SK-N-DZ (cell line): Measurements from ENCODE around the gene DHODH. TPM values are rescaled to one million over a fixed set of nuclear protein-coding genes. Genes with fewer than 3 reads are reported as not detected.
"Not testable (repeated sequence)": the region's sequence is repeated elsewhere in the genome, so short reads cannot be mapped to it uniquely, and the experiment has no call there.

Experiments
- DNase-seq: peaks from one replicate; pipeline ENCODE4 v3.0.0-alpha.2; 2015; ENCODE audit warnings: low spot score
- polyA plus RNA-seq, 2 experiments: library from polyadenylated mRNA; depleted of rRNA; stranded (reverse); fragments of >200 nt; gene quantifications; 2 replicates each; pipeline ENCODE4 v1.2.3, GENCODE V29; 2014

The DHODH gene
- 20.1 and 21.7 TPM in 2 replicates for polyA plus RNA-seq (2014; cell fraction: cytosol; rRNA removed)
- polyA plus RNA-seq (2014; cell fraction: nucleus; rRNA removed) = 16.0 and 22.6 TPM in 2 replicates

GRCh38 chr16:72008424-72009216 lies at the start of gene DHODH:
Gene DHODH (plus strand): TSS chr16:72008744. CDS start chr16:72008765, 21 bp downstream.
- peak; percentile 99 for DNase-seq

DNA sequence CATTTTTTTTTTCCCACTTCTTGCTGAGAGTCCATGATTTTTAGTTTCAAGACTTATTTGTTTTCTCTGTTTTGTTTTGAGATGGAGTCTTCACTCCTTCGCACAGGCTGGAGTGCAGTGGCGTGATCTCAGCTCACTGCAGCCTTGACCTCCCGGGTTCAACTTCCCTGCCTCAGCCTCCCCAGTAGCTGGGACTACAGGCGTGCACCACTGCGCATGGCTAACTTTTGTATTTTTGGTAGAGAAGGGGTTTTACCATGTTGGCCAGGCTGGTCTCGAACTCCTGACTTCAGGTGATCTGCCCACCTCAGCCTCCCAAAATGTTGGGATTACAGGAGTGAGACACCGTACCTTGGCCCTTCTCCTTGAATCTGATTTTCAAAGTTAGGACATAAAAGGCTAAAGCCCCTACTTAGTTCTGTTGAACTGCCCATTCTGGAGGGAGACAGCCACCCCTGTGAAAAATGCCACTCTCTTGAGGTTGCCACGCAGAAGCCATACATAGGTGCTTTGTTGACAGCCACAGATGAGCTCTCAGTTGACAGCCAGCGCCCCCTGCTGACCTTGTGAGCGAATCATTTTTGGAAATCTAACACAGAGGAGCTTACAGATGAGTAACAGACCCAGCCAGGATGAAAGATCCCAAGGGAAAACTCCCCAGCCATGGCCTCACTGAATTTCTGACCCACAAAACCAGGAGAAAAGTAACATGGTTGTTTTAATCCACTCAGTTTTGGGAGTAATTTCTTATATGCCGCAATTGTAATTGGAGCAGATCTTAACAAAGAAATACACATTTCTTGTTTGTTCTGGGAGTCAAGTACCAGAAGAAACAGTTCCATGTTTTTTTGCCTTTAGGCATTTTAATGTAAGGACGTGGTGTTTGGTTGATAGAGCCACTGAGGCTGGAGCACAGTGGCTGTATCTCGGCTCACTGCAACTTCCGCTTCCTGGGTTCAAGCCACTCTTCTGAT lies 47.2 kb upstream of the DHODH start:
- DNase-seq = peak; percentile 90

- DNase-seq = no peak
Observed at GRCh38 chr16:71963125-71963875, 45.2 kb upstream of the DHODH start.

DNA sequence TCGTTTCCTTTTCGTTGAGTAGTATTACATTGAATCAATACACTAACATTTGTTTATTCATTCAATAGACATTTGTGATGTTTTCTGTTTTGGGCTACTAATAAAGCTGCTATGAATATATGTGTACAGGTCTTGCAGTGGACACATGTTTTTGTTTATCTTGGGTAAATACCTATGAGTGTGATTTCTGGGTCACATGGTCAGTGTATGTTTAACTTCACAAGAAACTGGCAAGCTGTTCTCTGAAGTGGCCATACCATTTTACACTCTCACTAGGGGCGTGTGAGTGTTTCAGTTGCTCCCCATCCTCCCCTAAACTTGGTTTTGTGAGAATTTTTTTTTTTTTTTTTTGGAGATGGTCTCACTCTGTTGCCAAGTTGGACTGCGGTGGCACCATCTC lies 43.3 kb upstream of the DHODH start:
- no peak for DNase-seq

DNA sequence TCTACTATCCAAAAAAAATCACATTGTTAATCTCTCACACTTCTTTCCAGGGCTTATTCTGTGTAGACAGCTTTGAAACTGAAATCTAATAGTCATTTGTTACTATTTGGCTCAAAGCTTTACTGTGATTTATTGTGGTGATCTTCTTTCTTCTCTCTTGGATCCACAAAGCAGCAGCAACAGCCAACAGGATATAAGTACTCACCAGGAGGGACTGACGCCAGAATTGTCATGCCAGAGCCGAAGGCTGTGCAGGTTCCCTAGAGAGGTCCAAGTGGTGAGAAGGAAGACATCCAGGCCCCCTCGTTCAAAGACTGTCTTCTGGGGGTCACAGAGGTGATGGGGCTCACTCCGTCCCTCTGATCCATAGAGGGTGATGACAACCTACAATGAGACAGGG lies 41.6 kb upstream of the DHODH start:
- no peak for DNase-seq

DNA sequence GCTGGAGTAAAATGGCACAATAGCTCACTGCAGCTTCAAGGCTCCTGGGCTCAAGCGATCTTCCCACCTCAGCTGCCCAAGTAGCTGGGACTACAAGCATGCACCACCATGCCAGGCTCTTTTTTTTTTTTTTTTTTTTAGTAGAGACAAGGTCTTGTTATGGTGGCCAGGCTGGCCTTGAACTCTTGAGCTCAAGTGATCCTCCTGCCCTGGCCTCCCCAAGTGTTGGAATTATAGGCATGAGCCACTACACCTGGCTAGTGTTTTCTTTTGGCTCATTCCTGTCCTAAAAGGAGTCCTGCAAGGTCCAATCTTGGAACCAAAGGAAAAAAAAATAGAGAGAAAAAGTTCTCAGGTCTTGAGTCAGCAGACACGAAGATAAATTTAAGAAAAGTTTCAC lies 39.2 kb upstream of the DHODH start:
- DNase-seq = no peak

- DNase-seq = no peak
Observed at GRCh38 chr16:71971571-71971970, 37.0 kb upstream of the DHODH start.

GRCh38 chr16:71972356-71972755 lies 36.2 kb upstream of the DHODH start:
- DNase-seq = no peak

- DNase-seq = no peak
Observed at GRCh38 chr16:71973001-71973400, 35.5 kb upstream of the DHODH start.

DNA sequence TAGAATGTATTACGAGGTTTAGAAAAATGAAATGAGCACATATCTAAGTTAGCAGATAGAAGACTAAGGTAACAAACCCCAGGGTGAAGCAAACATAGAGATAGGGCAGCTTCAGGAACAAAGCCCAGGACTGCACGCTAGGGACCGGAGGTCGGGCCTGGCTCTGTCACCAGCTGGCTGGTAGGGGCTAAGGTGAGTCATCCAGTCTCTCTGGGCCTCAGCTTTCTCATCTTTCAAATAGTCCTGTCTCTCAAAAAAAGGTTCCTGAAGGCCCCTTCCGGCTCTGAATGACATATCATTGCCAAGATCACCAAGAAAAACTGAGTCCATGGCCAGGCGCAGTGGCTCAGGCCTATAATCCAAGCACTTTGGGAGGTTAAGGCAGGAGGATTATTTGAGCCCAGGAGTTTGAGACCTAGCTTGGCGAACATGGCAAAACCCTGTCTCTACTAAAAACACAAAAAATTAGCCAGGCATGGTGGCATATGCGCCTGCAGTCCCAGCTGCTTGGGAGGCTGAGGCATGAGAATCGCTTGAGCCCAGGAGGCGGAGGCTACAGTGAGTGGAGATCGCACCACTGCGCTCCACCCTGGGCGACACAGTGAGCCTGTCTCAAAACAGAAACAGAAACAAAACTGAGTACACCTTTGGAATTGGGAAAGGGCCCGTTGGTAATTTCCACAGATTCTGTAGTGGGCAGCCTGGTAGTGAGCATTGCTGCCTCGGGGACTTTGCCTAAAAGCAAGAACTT lies 34.3 kb upstream of the DHODH start:
- no peak for DNase-seq

DNA sequence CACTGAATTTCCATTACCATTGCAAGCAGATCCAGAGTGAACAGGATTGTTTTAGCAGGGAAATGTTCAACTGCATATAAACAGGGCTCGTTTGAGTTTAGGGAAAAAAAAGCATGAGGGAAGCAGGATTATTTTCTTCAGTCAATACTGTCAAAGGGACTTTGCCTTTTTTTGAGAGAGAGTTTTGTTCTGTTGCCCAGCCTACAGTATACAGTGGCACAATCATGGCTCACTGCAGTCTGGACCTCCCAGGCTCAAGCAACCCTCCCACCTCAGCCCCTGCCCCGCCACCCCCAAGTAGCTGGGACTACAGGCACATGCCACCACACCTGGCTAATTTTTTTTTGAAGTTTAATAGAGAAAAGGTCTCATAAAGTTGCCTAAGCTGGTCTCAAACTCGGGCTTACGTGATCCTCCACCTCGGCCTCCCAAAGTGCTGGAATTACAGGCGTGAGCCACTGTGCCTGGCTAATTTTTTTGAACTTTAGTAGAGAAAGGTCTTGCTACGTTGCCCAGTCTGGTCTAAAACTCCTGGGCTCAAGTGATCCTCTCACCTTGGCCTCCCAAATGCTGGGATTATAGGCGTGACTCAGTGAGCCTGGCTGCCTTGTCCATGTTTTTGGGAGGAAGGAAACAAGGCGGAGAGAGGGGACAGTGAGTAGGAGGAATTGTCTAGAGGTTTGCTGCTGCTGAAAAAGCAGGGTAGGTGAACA lies 23.1 kb upstream of the DHODH start:
- no peak for DNase-seq

DNA sequence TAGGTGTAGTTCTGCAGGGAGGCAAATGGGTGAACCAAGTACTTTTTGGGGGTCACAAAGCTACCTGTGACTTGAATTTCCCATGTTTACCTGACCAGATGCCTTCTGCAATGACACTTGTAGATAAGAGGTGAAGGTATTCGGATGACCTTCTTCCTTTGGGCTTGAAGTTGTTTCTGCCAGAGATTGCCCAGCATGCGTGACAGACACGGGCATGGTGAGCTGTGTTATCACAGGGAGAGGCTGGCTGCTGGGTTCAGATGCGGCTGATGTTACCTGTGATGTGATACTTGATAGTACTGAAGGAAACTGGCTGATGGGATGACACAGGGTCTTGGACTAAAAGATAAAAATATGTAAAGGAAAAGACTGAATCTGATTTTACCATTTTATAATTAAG lies 22.4 kb upstream of the DHODH start:
- no peak for DNase-seq

DNA sequence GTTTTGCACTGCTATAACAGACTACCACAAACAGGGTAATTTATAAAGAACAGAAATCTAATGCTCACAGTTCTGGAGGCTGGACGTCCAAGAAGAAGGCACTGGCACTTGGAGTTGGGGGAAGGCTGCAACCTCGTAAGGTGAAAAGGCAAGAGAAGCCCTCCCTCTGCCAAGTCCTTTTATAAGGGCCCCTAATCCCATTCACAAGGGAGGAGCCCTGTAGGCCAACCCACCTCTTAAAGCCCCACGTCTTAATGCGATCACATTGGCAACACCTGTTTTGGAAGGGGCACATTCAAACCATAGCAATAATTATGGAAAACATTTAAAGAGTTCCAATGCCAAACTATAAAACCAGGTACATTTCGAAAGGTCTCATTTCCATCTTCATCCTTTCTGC lies 13.5 kb upstream of the DHODH start:
- DNase-seq = no peak

DNA sequence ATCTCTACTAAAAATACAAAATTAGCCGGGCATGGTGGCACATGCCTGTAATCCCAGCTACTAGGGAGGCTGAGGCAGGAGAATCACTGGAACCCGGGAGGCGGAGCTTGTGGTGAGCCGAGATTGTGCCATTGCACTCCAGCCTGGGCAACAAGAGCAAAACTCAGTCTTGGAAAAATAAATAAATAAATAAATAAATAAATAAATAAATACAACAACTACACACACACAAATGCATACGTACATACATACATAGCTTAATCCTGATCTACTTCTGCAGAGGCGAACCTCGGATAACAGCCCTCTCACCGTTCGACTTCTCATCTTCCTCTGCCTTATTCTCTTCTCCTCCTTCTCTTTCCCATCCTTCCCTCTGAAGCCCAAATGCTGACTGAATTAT lies 11.0 kb upstream of the DHODH start:
- not testable (repeated sequence) for DNase-seq

- no peak for DNase-seq
Observed at GRCh38 chr16:72001180-72001874, 7.2 kb upstream of the DHODH start.

GRCh38 chr16:72002619-72003018 lies 5.9 kb upstream of the DHODH start:
- DNase-seq = no peak

GRCh38 chr16:72008065-72008423 lies 500 bp upstream of the DHODH start:
- DNase-seq = not testable (repeated sequence)

DNA sequence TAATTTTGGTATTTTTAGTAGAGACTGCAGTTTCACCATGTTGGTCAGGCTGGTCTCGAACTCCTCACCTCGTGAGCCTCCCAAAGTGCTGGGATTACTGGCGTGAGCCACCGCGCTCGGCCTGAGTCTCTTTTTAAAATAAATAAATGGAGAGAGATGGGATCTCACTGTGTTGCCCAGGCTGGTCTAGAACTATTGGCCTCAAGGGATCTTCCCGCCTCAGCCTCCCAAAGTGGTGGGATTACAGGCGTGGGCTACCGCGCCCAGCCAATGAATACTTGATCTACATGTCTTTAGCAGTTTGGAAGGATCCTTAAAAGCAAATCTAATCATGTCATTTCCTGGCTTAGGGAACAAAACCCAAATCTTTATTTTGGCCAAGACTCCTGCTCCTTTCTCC lies 1.2 kb downstream of the DHODH start:
- no peak for DNase-seq

DNA sequence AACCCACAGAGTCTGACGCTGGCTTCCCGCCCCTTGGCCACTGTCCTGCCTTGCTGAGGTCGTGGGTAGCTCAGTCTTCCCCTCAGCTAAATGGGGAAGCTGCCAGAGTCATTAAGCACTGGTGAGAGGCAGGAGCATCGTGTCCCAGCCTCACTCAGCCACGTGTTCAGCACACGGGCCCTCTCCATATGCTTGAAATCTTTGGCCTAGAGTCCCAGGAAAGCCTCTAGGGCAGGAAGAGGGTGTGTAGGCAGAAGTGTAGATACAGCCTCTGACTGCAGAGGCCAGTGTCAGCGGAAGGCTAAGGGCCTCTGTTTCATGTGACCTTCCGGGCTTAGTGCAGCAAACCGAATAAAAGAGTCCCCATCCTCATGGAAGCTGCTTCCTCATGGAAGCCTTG lies 4.1 kb downstream of the DHODH start:
- DNase-seq = no peak

- DNase-seq = no peak
Observed at GRCh38 chr16:72013389-72013788, 4.8 kb downstream of the DHODH start.
